T-helper 17 cell (primary cell): Measurements from ENCODE around the gene CBX7. TPM values are rescaled to one million over a fixed set of nuclear protein-coding genes. Genes with fewer than 3 reads are reported as not detected.
A peak's percentile ranks its signal among the peaks of the same experiment; 100 is the strongest.

Experiments
- ATAC-seq: fragments of 150-1000 bp; cut with Tn5 transposase; 2 replicates; pipeline ENCODE4 v1.10.0; 2021; ENCODE audit warnings: mild to moderate bottlenecking, moderate library complexity
- DNase-seq, 3 donors: peaks; one replicate each; pipeline versions ENCODE4 v3.0.0 to v3.0.0-alpha.2; 2020 to 2021
- H3K9me3 ChIP-seq: one replicate; pipeline ENCODE4 v1.7.0; 2013; ENCODE audit warnings: low read length, mild to moderate bottlenecking; ENCODE audit not compliant: control insufficient read depth, poor library complexity, severe bottlenecking
- H3K27ac Mint-ChIP-seq: one replicate; pipeline ENCODE4 v1.8.0; 2022; ENCODE audit warnings: mild to moderate bottlenecking, moderate library complexity, mixed read lengths
- H3K27me3 Mint-ChIP-seq: one replicate; pipeline ENCODE4 v1.8.0; 2022; ENCODE audit warnings: mixed read lengths
- H3K36me3 Mint-ChIP-seq: one replicate; pipeline ENCODE4 v1.8.0; 2022; ENCODE audit warnings: low read depth, mixed read lengths
- H3K4me1 Mint-ChIP-seq: one replicate; pipeline ENCODE4 v1.8.0; 2022; ENCODE audit warnings: mild to moderate bottlenecking, mixed read lengths
- H3K4me3 Mint-ChIP-seq: one replicate; pipeline ENCODE4 v1.8.0; 2022; ENCODE audit warnings: mild to moderate bottlenecking, moderate library complexity, mixed read lengths
- total RNA-seq, 4 donors: library from RNA in 2 of 4; stranded (reverse) in 2 of 4; gene quantifications; one replicate each; pipeline ENCODE4 v1.2.3 and lab custom pipeline; 2022 to 2026

CBX7 gene
- total RNA-seq, 2 donors from 2014 or later, result 73.9 to 87.9 TPM

DNA sequence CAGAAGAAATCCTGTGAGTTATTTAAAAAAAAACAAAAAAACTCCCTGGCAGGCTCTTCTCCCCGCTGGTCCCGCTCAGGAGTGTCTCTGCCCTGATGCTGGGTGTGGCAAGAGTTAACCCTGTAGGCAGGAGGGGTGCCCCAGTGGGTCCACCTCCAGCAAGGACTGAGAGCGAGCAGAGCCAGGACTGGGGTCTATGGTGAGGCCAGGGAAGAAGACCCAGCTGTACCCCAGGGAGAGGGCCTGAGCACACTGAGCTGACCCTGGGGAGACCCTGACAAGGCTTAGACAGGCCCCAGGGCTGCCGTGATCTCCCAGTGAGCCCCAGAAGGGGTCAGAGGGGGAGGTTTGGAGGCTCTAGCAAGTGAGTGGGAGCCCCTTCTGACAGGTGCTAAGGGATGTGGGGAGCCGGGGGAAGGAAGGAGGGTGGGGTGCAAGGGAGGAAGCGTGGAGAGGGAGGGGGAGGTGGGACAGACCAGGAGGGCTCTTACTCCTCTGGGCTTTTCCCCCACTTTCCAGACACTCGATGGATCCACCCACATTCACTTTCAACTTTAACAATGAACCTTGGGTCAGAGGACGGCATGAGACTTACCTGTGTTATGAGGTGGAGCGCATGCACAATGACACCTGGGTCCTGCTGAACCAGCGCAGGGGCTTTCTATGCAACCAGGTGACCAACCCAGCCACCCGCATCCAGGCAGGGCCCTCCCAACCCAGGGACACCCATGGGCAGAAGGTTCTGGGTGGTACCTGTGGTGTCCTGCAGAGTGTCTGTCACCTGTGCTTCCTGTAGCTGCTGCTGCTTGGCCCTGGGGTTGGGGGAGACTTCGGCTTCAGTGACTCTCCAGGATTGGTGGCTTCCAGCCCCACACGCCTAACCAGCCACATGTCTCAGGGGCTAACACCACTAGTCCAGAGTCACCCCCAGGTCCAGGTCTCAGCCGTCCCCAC lies 69.0 kb downstream of the CBX7 start:
- H3K9me3 ChIP-seq, result no peaks in the 10 kb centered on the region
- H3K27me3 Mint-ChIP-seq, result no peaks in the 10 kb centered on the region
- DNase-seq, result no peak
- no peak for ATAC-seq
- peaks cover 13% of the 10 kb centered on the region for H3K4me1 Mint-ChIP-seq
- H3K4me3 Mint-ChIP-seq, result no peak overlapping the region
- H3K36me3 Mint-ChIP-seq, result peaks cover 5% of the 10 kb centered on the region
- H3K27ac Mint-ChIP-seq, result peak overlapping the region; percentile 27

DNA sequence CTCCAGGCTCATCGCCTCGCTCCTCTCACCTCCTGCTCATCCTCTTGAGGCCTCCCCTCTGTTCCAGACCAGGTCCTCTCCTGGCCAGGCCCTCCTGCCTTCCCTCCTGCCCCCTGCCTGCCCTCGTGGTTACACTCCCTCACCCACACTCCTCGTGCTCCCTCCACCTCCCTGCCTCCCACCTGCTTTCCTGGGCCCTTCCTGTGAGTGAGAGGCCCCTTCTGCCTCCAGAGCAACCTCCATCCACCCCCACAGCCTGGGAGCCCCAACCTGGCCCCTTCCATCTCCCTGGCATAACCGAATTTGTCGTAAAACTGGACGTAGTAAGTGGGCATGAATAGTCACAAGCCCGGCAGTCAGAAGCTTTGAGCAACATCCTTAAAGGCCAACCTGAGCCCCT lies 70.9 kb downstream of the CBX7 start:
- H3K9me3 ChIP-seq, result no peaks in the 10 kb centered on the region
- H3K4me3 Mint-ChIP-seq, result no peak overlapping the region
- no peak for DNase-seq
- peak overlapping the region; percentile 32 for H3K27ac Mint-ChIP-seq
- ATAC-seq, result no peak
- H3K4me1 Mint-ChIP-seq, result peaks cover 16% of the 10 kb centered on the region
- H3K36me3 Mint-ChIP-seq, result peaks cover 2% of the 10 kb centered on the region
- H3K27me3 Mint-ChIP-seq, result no peaks in the 10 kb centered on the region

DNA sequence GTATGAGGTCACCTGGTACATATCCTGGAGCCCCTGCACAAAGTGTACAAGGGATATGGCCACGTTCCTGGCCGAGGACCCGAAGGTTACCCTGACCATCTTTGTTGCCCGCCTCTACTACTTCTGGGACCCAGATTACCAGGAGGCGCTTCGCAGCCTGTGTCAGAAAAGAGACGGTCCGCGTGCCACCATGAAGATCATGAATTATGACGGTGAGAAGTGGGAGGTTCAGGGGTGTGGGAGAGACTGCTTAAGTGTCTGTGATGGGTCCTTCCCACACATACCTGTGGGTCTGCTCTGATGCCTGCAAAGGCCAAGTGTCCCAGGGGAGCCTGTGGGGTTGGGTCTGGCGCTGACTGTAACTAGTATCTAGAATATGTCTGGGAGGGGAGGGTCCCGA lies 71.5 kb downstream of the CBX7 start:
- peaks cover 17% of the 10 kb centered on the region for H3K4me1 Mint-ChIP-seq
- H3K27ac Mint-ChIP-seq, result peak overlapping the region; percentile 29
- ATAC-seq (no peak), DNase-seq (no peak)
- no peaks in the 10 kb centered on the region for H3K9me3 ChIP-seq
- no peak overlapping the region for H3K4me3 Mint-ChIP-seq
- H3K27me3 Mint-ChIP-seq, result no peaks in the 10 kb centered on the region
- no peaks in the 10 kb centered on the region for H3K36me3 Mint-ChIP-seq

Other genes with a start within 250 kb of the CBX7 start
- gene APOBEC3A, start 195.1 kb downstream of the CBX7 start, total RNA-seq, result 1 to 10 TPM in 1 of 2 donors, under 1 TPM in 1; 0.70 to 4.1 TPM
- 1 to 10 TPM; 1.2 to 1.5 TPM for gene APOBEC3B, start 170.3 kb downstream of the CBX7 start, total RNA-seq
- gene APOBEC3C, start 138.4 kb downstream of the CBX7 start, total RNA-seq, result 10 to 100 TPM; 35.9 to 39.8 TPM
- gene APOBEC3D, start 131.6 kb downstream of the CBX7 start, total RNA-seq, result 10 to 100 TPM; 12.2 to 17.6 TPM
- gene APOBEC3F, start 111.8 kb downstream of the CBX7 start, total RNA-seq, result 10 to 100 TPM; 11.7 to 13.5 TPM
- 10 to 100 TPM; 21.5 to 24.6 TPM for gene APOBEC3G, start 75.4 kb downstream of the CBX7 start, total RNA-seq
- gene APOBEC3H, start 55.4 kb downstream of the CBX7 start, total RNA-seq, result 1 to 10 TPM; 1.4 to 4.4 TPM
- 1 to 10 TPM; 2.8 to 4.4 TPM for gene PDGFB, start 92.3 kb upstream of the CBX7 start, total RNA-seq
- gene RPL3, start 166.9 kb upstream of the CBX7 start, total RNA-seq, result 1,000 to 10,000 TPM; 3,215 to 3,260 TPM
- 1 to 10 TPM in 1 of 2 donors, under 1 TPM in 1; 0.47 to 1.1 TPM for gene SYNGR1, start 197.3 kb upstream of the CBX7 start, total RNA-seq
- gene TAB1, start 247.1 kb upstream of the CBX7 start, total RNA-seq, result 10 to 100 TPM; 22.0 to 23.6 TPM